Measurements from ENCODE around the gene BRIX1. TPM values are rescaled to one million over a fixed set of nuclear protein-coding genes. Genes with fewer than 3 reads are reported as not detected.
"Not testable (repeated sequence)": the region's sequence is repeated elsewhere in the genome, so short reads cannot be mapped to it uniquely, and the experiment has no call there.

Gene BRIX1
- polyA plus RNA-seq, 1 donor = 34.2 TPM

DNA sequence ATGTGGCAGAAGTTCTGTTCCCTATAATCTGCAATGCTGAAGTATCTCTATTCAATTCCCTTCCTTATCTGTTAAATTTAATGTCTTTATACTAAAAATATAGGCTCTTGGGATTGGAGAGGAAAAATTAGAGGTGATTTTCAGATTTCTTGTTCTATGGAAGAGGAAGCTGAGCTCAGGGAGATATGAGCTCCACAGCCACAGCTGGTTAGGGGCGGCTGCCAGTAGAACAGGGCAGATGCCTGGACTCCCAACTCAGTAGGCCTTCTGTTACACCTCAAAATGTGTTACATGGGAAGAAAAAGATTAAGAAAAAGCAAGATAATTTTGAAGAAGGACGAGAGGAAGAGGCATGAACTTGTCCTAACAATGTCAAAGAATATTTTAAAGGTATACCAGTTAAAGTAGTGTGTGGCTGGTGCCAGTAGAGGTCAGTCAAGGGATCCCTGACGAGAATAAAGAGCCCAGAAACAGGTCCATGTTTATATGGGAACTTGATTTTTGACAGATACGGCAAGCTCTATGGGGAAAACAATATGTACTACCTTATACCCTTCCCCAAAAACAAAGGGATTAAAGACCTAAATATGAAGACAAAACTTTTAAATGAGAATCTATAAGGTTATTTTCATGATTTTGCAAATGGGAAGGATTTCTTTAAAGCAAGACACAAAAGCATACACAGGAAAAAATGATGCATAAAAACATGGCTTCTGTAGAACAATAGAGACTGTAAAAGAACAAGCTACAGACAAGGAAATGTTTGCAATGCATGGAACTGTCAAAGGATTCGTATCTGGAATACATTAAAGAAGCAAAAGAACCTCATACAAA, 42.6 kb downstream of the BRIX1 start:
- Histone ChIP-seq H3K27me3 (ENCODE audit: control insufficient read depth, insufficient read depth, low read length) (no peaks in the 10 kb centered on the region), H3K4me3 (ENCODE audit: low read length) (no peak overlapping the region), H3K27ac (ENCODE audit: low read length) (no peak overlapping the region), H3K4me1 (ENCODE audit: control insufficient read depth, insufficient read depth, low read length) (no peaks in the 10 kb centered on the region), H3K36me3 (ENCODE audit: control insufficient read depth, insufficient read depth, low read length) (peaks cover 9% of the 10 kb centered on the region), H3K9me3 (ENCODE audit: control insufficient read depth, low read depth, low read length) (no peaks in the 10 kb centered on the region)
- DNase-seq = peak; percentile 8 to 25
- 100% methylated on average over 1 of the region's 5 CpGs for WGBS (ENCODE audit: insufficient coverage, low lambda C conversion rate)

DNA sequence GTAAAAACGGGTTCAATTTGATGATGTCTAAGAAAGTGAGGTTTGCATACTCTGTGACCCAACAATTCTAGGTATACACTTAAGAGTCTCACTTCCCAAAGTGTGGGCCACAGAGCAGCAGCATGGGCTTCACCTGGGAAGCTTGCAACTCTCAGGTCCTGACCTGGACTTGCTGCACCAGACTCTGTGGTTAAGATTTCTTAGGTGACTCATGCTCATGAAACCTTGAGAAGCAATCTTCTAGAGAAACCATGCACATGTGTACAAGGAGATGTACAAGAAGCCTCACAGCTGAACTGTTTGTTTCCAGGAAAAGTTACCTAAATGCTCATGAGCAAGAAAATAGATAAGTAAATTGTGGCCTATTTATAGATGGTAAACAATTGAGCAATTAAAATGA, 43.8 kb downstream of the BRIX1 start:
- peak in 1 of 2 donors; percentile 22 for DNase-seq
- WGBS (ENCODE audit: insufficient coverage, low lambda C conversion rate) = no CpG with 5 or more reads among the region's 1 CpG
- Histone ChIP-seq H3K36me3 (ENCODE audit: control insufficient read depth, insufficient read depth, low read length) (peaks cover 5% of the 10 kb centered on the region), H3K9me3 (ENCODE audit: control insufficient read depth, low read depth, low read length) (no peaks in the 10 kb centered on the region), H3K4me1 (ENCODE audit: control insufficient read depth, insufficient read depth, low read length) (no peaks in the 10 kb centered on the region), H3K27ac (ENCODE audit: low read length) (no peak overlapping the region), H3K4me3 (ENCODE audit: low read length) (no peak overlapping the region), H3K27me3 (ENCODE audit: control insufficient read depth, insufficient read depth, low read length) (no peaks in the 10 kb centered on the region)

DNA sequence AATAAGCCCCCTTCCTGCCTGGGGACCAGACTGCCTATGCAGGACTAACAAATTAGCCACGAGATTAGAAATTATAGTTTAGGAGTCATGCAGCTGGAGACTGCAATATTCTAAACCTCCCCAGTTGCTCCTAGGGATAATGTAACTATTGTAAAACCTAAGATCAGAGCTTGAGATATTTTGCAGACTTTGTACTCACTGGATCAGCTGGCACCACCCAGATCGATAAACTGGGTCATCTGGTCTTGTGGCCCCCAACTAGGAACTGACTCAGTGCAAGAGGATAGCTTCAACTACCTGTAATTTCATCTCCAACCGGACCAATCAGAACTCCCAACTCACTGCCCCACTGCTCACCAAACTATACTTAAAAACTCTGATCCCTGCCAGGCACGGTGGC, 52.0 kb downstream of the BRIX1 start:
- Histone ChIP-seq H3K4me3 (ENCODE audit: low read length) (no peak overlapping the region), H3K36me3 (ENCODE audit: control insufficient read depth, insufficient read depth, low read length) (no peaks in the 10 kb centered on the region), H3K4me1 (ENCODE audit: control insufficient read depth, insufficient read depth, low read length) (no peaks in the 10 kb centered on the region), H3K27ac (ENCODE audit: low read length) (no peak overlapping the region), H3K9me3 (ENCODE audit: control insufficient read depth, low read depth, low read length) (no peaks in the 10 kb centered on the region), H3K27me3 (ENCODE audit: control insufficient read depth, insufficient read depth, low read length) (no peaks in the 10 kb centered on the region)
- WGBS (ENCODE audit: insufficient coverage, low lambda C conversion rate) = 0% methylated on average over 1 of the region's 4 CpGs
- no peak for DNase-seq

DNA sequence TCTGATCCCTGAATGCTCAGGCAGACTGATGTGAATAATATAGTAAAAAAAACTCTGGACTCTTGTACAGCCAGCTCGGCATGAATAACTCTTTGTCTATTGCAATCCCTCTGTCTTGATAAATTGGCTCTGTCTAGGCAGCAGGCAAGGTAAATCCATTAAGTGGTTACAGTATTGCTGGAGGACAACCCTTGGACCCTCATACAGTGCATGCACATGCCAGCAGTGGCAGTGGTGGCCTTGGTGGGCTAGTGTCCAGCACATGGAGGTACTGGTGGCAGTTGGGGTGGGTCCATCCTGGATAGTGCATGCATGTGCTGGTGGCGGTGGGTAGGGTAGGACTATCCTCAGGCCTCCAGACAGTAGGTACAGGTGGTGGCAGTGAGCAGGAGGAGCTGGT, 52.7 kb downstream of the BRIX1 start:
- DNase-seq = no peak
- no peaks in the 10 kb centered on the region for H3K9me3 ChIP-seq (ENCODE audit: control insufficient read depth, low read depth, low read length)
- no peaks in the 10 kb centered on the region for H3K27me3 ChIP-seq (ENCODE audit: control insufficient read depth, insufficient read depth, low read length)
- H3K4me3 ChIP-seq (ENCODE audit: low read length) = no peak overlapping the region
- no peaks in the 10 kb centered on the region for H3K4me1 ChIP-seq (ENCODE audit: control insufficient read depth, insufficient read depth, low read length)
- H3K36me3 ChIP-seq (ENCODE audit: control insufficient read depth, insufficient read depth, low read length) = no peaks in the 10 kb centered on the region
- WGBS (ENCODE audit: insufficient coverage, low lambda C conversion rate) = no CpG with 5 or more reads among the region's 2 CpGs
- no peak overlapping the region for H3K27ac ChIP-seq (ENCODE audit: low read length)

DNA sequence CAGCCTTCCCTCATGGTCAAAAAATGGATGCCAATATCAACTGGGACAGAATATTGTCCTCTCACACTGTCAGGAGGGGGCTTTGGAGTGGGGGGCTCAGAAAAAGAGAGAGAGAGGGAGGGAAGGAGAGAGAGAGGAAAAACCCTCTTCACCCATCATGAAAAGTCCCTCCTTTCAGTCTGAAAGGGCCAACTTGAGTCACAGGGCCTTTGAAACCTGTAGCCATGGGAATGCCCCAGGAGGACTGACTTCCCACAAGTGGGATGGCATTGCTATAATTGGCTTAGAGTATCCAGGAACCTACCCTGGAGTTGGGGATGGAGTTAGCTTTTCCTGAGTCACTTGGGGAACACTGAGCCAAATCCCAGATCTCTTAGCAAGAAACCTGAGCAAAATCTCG, 55.0 kb downstream of the BRIX1 start:
- DNase-seq = no peak
- Histone ChIP-seq H3K27me3 (ENCODE audit: control insufficient read depth, insufficient read depth, low read length) (no peaks in the 10 kb centered on the region), H3K9me3 (ENCODE audit: control insufficient read depth, low read depth, low read length) (no peaks in the 10 kb centered on the region), H3K4me3 (ENCODE audit: low read length) (no peak overlapping the region), H3K36me3 (ENCODE audit: control insufficient read depth, insufficient read depth, low read length) (no peaks in the 10 kb centered on the region), H3K4me1 (ENCODE audit: control insufficient read depth, insufficient read depth, low read length) (no peaks in the 10 kb centered on the region), H3K27ac (ENCODE audit: low read length) (no peak overlapping the region)
- WGBS (ENCODE audit: insufficient coverage, low lambda C conversion rate) = no CpG with 5 or more reads among the region's 1 CpG

DNA sequence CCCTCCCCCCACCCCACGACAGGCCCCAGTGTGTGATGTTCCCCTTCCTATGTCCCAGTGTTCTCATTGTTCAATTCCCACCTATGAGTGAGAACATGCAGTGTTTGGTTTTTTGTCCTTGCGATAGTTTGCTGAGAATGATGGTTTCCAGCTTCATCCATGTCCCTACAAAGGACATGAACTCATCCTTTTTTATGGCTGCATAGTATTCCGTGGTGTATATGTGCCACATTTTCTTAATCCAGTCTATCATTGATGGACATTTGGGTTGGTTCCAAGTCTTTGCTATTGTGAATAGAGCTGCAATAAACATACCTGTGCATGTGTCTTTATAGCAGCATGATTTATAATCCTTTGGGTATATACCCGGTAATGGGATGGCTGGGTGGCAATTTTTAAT, 56.1 kb downstream of the BRIX1 start:
- no CpG with 5 or more reads among the region's 4 CpGs for WGBS (ENCODE audit: insufficient coverage, low lambda C conversion rate)

More for the DNA sequence above, 56.1 kb downstream of the BRIX1 start:
- H3K9me3 ChIP-seq (ENCODE audit: control insufficient read depth, low read depth, low read length); H3K27me3 ChIP-seq (ENCODE audit: control insufficient read depth, insufficient read depth, low read length); DNase-seq; H3K36me3 ChIP-seq (ENCODE audit: control insufficient read depth, insufficient read depth, low read length); H3K4me1 ChIP-seq (ENCODE audit: control insufficient read depth, insufficient read depth, low read length); H3K4me3 ChIP-seq (ENCODE audit: low read length); H3K27ac ChIP-seq (ENCODE audit: low read length): not testable (repeated sequence)

Other genes starting within 250 kb of the BRIX1 start
- gene TTC23L, start 76.5 kb upstream of the BRIX1 start, polyA plus RNA-seq = 1.1 TPM
- 28.8 TPM for gene RAD1, start 207 bp upstream of the BRIX1 start, polyA plus RNA-seq
- gene DNAJC21, start 13.8 kb downstream of the BRIX1 start, polyA plus RNA-seq = 44.5 TPM
- 33.8 TPM for gene AGXT2, start 132.2 kb downstream of the BRIX1 start, polyA plus RNA-seq